ENCODE results near the gene ASTN2. TPM values are rescaled to one million over a fixed set of nuclear protein-coding genes. Genes with fewer than 3 reads are reported as not detected.

The ASTN2 gene
- polyA plus RNA-seq, 1 experiment: 6.6 TPM

GRCh38 chr9:116409129-116409528, 1005.7 kb downstream of the ASTN2 start:
- H3K27ac ChIP-seq (ENCODE audit: low read depth, low read length): no peak overlapping the region
- TF ChIP-seq, protein P1, sequence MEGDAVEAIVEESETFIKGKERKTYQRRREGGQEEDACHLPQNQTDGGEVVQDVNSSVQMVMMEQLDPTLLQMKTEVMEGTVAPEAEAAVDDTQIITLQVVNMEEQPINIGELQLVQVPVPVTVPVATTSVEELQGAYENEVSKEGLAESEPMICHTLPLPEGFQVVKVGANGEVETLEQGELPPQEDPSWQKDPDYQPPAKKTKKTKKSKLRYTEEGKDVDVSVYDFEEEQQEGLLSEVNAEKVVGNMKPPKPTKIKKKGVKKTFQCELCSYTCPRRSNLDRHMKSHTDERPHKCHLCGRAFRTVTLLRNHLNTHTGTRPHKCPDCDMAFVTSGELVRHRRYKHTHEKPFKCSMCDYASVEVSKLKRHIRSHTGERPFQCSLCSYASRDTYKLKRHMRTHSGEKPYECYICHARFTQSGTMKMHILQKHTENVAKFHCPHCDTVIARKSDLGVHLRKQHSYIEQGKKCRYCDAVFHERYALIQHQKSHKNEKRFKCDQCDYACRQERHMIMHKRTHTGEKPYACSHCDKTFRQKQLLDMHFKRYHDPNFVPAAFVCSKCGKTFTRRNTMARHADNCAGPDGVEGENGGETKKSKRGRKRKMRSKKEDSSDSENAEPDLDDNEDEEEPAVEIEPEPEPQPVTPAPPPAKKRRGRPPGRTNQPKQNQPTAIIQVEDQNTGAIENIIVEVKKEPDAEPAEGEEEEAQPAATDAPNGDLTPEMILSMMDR (IDR thresholded peaks at IDR 0.05; ENCODE audit: low read depth, low read length): no peak
- no peaks in the 10 kb centered on the region for H3K27me3 ChIP-seq (ENCODE audit: control insufficient read depth, insufficient read depth, low read length)
- no peaks in the 10 kb centered on the region for H3K9me3 ChIP-seq (ENCODE audit: control insufficient read depth, insufficient read depth, low read length)
- POLR2A ChIA-PET: interaction anchor here (0.9 kb wide), 1 partner anchor 140 kb away, joined by 3 read pairs; no protein-coding TSS in a partner anchor
- CTCF ChIA-PET: no interaction called here
- H3K4me3 ChIP-seq (ENCODE audit: low read depth, low read length): no peak overlapping the region
- DNase-seq (ENCODE audit: low read depth, low spot score): no peak

- DNase-seq (ENCODE audit: low read depth, low spot score): no peak
- ChIA-PET CTCF (interaction anchor here (1.3 to 1.9 kb wide), 2 partner anchors 165 to 255 kb away, joined by 3 to 6 read pairs; no protein-coding TSS in a partner anchor), POLR2A (interaction anchor here (1.2 kb wide), 1 partner anchor 166 kb away, joined by 3 read pairs; no protein-coding TSS in a partner anchor)
- TF ChIP-seq, protein P1 (IDR thresholded peaks at IDR 0.05; ENCODE audit: low read depth, low read length): no peak
- H3K9me3 ChIP-seq (ENCODE audit: control insufficient read depth, insufficient read depth, low read length): no peaks in the 10 kb centered on the region
- no peak overlapping the region for H3K27ac ChIP-seq (ENCODE audit: low read depth, low read length)
- no peak overlapping the region for H3K4me3 ChIP-seq (ENCODE audit: low read depth, low read length)
- no peaks in the 10 kb centered on the region for H3K27me3 ChIP-seq (ENCODE audit: control insufficient read depth, insufficient read depth, low read length)
These were observed 1008.4 kb downstream of the ASTN2 start for GRCh38 chr9:116406469-116406868.

- Histone ChIP-seq H3K27me3 (ENCODE audit: control insufficient read depth, insufficient read depth, low read length) (no peaks in the 10 kb centered on the region), H3K9me3 (ENCODE audit: control insufficient read depth, insufficient read depth, low read length) (no peaks in the 10 kb centered on the region), H3K4me3 (ENCODE audit: low read depth, low read length) (no peak overlapping the region), H3K27ac (ENCODE audit: low read depth, low read length) (no peak overlapping the region)
- TF ChIP-seq, protein P1 (IDR thresholded peaks at IDR 0.05; ENCODE audit: low read depth, low read length): no peak
- ChIA-PET POLR2A (interaction anchor here (0.6 to 1.2 kb wide), 3 partner anchors 167 to 755 kb away, joined by 3 to 8 read pairs (median 5); no protein-coding TSS in a partner anchor), CTCF (interaction anchor here (0.6 to 1.3 kb wide), 3 partner anchors 26 to 256 kb away, joined by 3 to 7 read pairs (median 3); no protein-coding TSS in a partner anchor)
- DNase-seq (ENCODE audit: low read depth, low spot score): no peak
These were observed 1009.5 kb downstream of the ASTN2 start for GRCh38 chr9:116405321-116405720.

DNA sequence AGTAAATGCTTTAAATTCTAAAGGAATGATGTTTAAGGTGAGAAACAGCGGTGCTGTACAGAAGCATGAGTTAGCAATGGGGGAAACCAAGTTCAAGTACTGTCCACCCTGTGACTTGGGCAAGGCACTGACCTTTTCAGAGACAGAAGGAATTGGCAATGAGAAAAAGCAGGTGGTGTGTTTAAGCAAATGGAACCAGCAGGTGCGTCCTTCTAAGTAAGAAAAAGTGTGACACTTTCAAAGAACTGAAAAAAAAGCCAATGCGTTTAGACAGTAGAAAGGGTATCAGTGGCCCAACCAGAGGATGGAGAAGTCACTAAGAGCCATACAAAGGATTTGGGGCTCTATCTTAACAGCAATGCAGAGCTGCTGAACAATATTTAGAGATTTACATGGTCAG, 1010.6 kb downstream of the ASTN2 start:
- POLR2A ChIA-PET: no interaction called here
- no peaks in the 10 kb centered on the region for H3K9me3 ChIP-seq (ENCODE audit: control insufficient read depth, insufficient read depth, low read length)
- TF ChIP-seq, protein P1 (IDR thresholded peaks at IDR 0.05; ENCODE audit: low read depth, low read length): no peak
- no peak overlapping the region for H3K4me3 ChIP-seq (ENCODE audit: low read depth, low read length)
- CTCF ChIA-PET: interaction anchor here (0.8 kb wide), 1 partner anchor 257 kb away, joined by 5 read pairs; no protein-coding TSS in a partner anchor
- no peak overlapping the region for H3K27ac ChIP-seq (ENCODE audit: low read depth, low read length)
- H3K27me3 ChIP-seq (ENCODE audit: control insufficient read depth, insufficient read depth, low read length): no peaks in the 10 kb centered on the region
- no peak for DNase-seq (ENCODE audit: low read depth, low spot score)

DNA sequence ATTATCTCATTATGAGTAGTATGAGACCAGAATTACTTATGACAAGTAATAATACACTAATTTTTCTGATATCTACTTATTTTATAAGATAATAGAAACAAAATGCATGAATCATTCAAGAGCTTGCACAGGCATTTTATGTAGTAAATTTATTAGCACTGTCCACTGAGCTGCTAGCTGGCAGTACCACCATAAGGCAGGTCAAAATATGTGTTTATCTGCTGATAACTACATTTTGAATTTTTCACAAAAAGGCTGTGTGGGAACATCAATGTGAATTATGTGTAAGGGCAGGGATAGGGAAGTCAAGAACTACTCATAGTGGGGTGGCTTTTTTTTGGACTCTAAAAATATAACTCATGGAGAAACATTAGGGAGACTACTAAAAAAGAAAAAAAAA, 1011.7 kb downstream of the ASTN2 start:
- DNase-seq (ENCODE audit: low read depth, low spot score): no peak
- Histone ChIP-seq H3K4me3 (ENCODE audit: low read depth, low read length) (no peak overlapping the region), H3K27ac (ENCODE audit: low read depth, low read length) (no peak overlapping the region), H3K9me3 (ENCODE audit: control insufficient read depth, insufficient read depth, low read length) (no peaks in the 10 kb centered on the region), H3K27me3 (ENCODE audit: control insufficient read depth, insufficient read depth, low read length) (no peaks in the 10 kb centered on the region)
- POLR2A ChIA-PET: no interaction called here
- TF ChIP-seq, protein P1 (IDR thresholded peaks at IDR 0.05; ENCODE audit: low read depth, low read length): no peak
- CTCF ChIA-PET: no interaction called here

Measured in AG04450 (cell line).